Uterus (tissue), 2 donors: ENCODE results near the gene INAVA.

Source experiments
- POLR2A ChIP-seq, 2 donors: fragments of 450-650 bp; IDR thresholded peaks; one replicate each; pipeline ENCODE4 v1.6.1; 2016; ENCODE audit warnings: antibody characterized with exemption in 2 of 2, mild to moderate bottlenecking in 1 of 2, moderate library complexity in 1 of 2
- TF ChIP-seq, protein P1 (sequence below), 4 experiments: fragments of 200-600 bp in 2 of 4; fragments of 450-650 bp in 2 of 4; sonication (generic) in 2 of 4; IDR thresholded peaks; one replicate each; pipeline ENCODE4 v1.5.1; 2016 to 2019; ENCODE audit warnings: antibody characterized with exemption in 4 of 4, mild to moderate bottlenecking in 2 of 4, moderate library complexity in 1 of 4

DNA sequence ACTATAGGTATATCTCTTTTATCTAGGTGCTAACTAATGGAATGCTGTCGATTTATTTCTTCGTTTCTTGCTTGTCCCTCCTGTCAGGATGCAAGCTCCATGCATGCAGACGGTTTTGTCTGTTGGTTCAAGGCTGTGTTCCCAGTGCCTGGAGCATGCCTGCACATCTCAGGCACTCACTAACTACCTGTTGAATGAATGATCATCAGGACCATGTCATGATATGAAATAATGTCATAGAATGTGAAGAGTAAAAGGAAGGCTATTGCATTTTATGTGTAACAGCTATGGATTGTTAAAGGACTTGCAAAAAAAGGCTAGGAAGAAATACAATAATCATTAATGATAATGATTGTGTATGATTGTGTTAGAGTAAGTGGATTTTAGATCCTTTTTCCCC, 17.7 kb upstream of the INAVA start:
- TF ChIP-seq, protein P1, sequence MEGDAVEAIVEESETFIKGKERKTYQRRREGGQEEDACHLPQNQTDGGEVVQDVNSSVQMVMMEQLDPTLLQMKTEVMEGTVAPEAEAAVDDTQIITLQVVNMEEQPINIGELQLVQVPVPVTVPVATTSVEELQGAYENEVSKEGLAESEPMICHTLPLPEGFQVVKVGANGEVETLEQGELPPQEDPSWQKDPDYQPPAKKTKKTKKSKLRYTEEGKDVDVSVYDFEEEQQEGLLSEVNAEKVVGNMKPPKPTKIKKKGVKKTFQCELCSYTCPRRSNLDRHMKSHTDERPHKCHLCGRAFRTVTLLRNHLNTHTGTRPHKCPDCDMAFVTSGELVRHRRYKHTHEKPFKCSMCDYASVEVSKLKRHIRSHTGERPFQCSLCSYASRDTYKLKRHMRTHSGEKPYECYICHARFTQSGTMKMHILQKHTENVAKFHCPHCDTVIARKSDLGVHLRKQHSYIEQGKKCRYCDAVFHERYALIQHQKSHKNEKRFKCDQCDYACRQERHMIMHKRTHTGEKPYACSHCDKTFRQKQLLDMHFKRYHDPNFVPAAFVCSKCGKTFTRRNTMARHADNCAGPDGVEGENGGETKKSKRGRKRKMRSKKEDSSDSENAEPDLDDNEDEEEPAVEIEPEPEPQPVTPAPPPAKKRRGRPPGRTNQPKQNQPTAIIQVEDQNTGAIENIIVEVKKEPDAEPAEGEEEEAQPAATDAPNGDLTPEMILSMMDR (IDR thresholded peaks at IDR 0.05) = no peak
- TF ChIP-seq POLR2A (IDR thresholded peaks at IDR 0.05) = no peak
